Body of pancreas (tissue), 4 donors: ENCODE data around the gene DOCK4. TPM values are rescaled to one million over a fixed set of nuclear protein-coding genes. Genes with fewer than 3 reads are reported as not detected.

ENCODE experiments used
- ATAC-seq: fragments of 150-250 bp; one replicate; pipeline ENCODE4 v1.9.1; 2016
- DNase-seq, 4 donors: peaks; one replicate each; pipeline ENCODE4 v3.0.0-alpha.2; 2019
- H3K27ac ChIP-seq, 4 donors: fragments of 200-600 bp; sonication (generic); 1 replicate in 3 of 4; 2 replicates in 1 of 4; pipeline versions ENCODE4 v1.5.1 to v1.6.1; 2016 to 2019; ENCODE audit warnings: mild to moderate bottlenecking in 1 of 4, mixed read lengths in 1 of 4, moderate library complexity in 1 of 4
- H3K27me3 ChIP-seq, 2 donors: fragments of 200-600 bp; sonication (generic); one replicate each; pipeline ENCODE4 v1.6.0; 2016; ENCODE audit warnings: mild to moderate bottlenecking in 1 of 2
- H3K36me3 ChIP-seq, 2 donors: fragments of 200-600 bp; sonication (generic); replicated peaks in 1 of 2; 2 replicates each; pipeline ENCODE4 v1.5.1; 2016; ENCODE audit warnings: low read depth in 2 of 2; ENCODE audit not compliant: insufficient read depth in 1 of 2
- H3K4me1 ChIP-seq: fragments of 200-600 bp; sonication (generic); one replicate; pipeline ENCODE4 v1.6.0; 2016
- H3K4me3 ChIP-seq, 2 donors: fragments of 200-600 bp; sonication (generic); 1 replicate in 1 of 2; 2 replicates in 1 of 2; pipeline ENCODE4 v1.5.1; 2016 to 2019
- H3K9me3 ChIP-seq, 3 donors: fragments of 200-600 bp; sonication (generic); 1 replicate in 2 of 3; 2 replicates in 1 of 3; pipeline ENCODE4 v1.5.1; 2016
- POLR2A ChIP-seq, 3 donors: fragments of 450-650 bp; IDR thresholded peaks; one replicate each; pipeline ENCODE4 v1.6.1; 2016; ENCODE audit warnings: antibody characterized with exemption in 3 of 3, mild to moderate bottlenecking in 2 of 3
- WGBS, 2 donors: methylation state at CpG; one replicate each; pipeline ENCODE4 v1.1.5; 2017; 5-methylcytosine and 5-hydroxymethylcytosine counted together
- intact Hi-C: fragments of 100-400 bp; cut with DNase I; formaldehyde crosslinking; loops from one replicate; pipeline ENCODE4 v1.15.1; 2023
- total RNA-seq, 2 donors: library from RNA; depleted of rRNA; stranded (reverse); fragments of >200 nt; gene quantifications; one replicate each; pipeline ENCODE4 v1.1.0, GENCODE V29; 2016
- TF ChIP-seq, protein P1 (sequence below), 7 experiments: fragments of 450-650 bp in 4 of 7; fragments of 200-600 bp in 3 of 7; sonication (generic) in 3 of 7; IDR thresholded peaks; one replicate each; pipeline ENCODE4 v1.5.1; 2016 to 2019; ENCODE audit warnings: antibody characterized with exemption in 7 of 7

DOCK4 gene
- total RNA-seq, 2 donors from 2014 or later = 24.9 to 34.6 TPM

DNA sequence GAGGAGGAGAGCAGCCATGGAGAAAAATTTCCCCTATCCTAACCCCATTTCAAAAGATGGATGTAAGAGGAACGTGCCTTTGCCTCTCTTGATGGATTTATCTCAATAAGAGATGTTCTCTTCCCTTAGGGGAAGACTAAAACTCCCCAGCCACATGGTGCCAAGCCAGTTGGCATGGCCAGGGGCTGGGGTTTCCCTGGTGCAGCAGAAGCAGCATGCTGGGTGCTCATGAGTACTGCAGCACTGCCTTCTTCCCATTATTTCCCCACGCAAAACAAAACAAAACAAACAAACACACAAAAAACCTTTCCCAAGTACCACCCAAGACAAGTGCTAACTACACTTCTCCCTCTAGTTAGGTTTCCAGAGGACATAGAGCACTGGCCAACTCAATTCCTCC, 97.2 kb downstream of the DOCK4 start:
- ATAC-seq (no peak), DNase-seq (no peak)
- Histone ChIP-seq H3K4me1 (peaks cover 23% of the 10 kb centered on the region), H3K36me3 (no peaks in the 10 kb centered on the region), H3K27ac (no peak overlapping the region), H3K4me3 (no peak overlapping the region), H3K27me3 (no peaks in the 10 kb centered on the region), H3K9me3 (no peaks in the 10 kb centered on the region)
- intact Hi-C loops = no loop called here
- 68 to 72% methylated on average over 2 of the region's 2 CpGs for WGBS, 2 donors
- TF ChIP-seq, protein P1, sequence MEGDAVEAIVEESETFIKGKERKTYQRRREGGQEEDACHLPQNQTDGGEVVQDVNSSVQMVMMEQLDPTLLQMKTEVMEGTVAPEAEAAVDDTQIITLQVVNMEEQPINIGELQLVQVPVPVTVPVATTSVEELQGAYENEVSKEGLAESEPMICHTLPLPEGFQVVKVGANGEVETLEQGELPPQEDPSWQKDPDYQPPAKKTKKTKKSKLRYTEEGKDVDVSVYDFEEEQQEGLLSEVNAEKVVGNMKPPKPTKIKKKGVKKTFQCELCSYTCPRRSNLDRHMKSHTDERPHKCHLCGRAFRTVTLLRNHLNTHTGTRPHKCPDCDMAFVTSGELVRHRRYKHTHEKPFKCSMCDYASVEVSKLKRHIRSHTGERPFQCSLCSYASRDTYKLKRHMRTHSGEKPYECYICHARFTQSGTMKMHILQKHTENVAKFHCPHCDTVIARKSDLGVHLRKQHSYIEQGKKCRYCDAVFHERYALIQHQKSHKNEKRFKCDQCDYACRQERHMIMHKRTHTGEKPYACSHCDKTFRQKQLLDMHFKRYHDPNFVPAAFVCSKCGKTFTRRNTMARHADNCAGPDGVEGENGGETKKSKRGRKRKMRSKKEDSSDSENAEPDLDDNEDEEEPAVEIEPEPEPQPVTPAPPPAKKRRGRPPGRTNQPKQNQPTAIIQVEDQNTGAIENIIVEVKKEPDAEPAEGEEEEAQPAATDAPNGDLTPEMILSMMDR (IDR thresholded peaks at IDR 0.05) = no peak
- no peak for TF ChIP-seq POLR2A (IDR thresholded peaks at IDR 0.05)

DNA sequence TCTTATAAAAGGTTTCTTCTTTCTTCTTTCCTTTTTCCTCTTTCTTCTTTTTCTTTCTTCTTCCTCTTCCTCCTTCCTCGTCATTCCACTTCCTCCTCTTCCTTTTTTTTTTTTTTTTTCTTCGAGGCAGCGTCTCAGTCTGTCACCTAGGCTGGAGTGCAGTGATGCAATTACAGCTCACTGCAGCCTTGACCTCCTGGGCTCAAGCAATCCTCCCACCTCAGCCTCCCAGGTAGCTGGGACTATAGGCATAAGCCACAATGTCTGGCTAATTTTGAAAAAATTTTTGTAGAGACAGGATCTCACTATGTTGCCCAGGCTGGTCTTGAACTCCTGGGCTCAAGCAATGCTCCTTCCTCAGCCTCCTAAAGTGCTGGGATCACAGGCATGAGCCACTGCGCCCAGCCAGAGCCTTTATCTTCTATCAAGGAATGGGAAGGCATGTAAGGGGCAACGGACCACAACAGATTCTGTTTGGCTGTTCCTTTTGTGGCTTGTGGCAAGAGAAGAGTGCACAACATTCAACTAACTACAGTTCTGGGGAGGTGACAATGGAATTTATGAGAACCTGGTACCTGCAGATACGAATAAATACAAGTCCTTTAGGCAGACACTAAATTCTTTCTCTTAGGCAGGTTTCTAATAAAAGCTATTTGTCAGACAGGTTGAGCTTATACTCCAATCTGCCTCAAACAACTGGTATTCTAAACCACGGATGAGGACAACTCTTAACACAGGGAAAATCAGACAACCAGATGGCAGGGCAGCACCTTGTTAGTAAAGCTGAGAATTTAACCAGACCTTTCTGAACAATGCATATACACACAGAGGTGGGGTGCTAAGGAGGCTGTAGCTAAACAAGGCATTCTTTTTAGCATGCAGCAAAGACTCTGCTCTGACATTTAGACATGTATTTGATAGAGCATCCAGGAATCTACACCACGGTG, 100.3 kb downstream of the DOCK4 start:
- Histone ChIP-seq H3K27ac (no peak overlapping the region), H3K27me3 (no peaks in the 10 kb centered on the region), H3K36me3 (no peaks in the 10 kb centered on the region), H3K4me1 (peaks cover 13% of the 10 kb centered on the region), H3K9me3 (no peaks in the 10 kb centered on the region), H3K4me3 (no peak overlapping the region)
- DNase-seq (no peak), ATAC-seq (no peak)
- intact Hi-C loops = no loop called here
- WGBS, 2 donors = 59 to 84% methylated on average over 8 of the region's 8 CpGs
- TF ChIP-seq, protein P1 (IDR thresholded peaks at IDR 0.05) = no peak
- no peak for TF ChIP-seq POLR2A (IDR thresholded peaks at IDR 0.05)

DNA sequence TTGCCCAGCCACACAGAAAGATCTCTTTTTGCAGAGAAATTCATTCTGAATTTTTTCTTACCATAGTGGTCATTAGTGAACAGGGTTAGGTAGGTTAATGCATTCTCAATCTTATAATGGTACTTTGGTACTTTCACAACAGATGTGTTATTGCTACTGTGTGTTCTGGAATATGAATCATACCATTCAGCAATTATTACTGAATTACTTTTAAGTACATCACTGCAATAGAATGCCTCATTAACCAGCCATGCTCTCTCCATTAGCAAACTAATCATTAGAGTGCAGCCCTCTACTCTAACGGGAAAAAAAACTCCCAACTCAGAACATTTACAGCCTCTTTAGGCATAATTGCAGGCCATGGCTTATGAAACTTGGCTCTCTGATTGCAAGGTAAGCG, 102.1 kb downstream of the DOCK4 start:
- Histone ChIP-seq H3K27me3 (no peaks in the 10 kb centered on the region), H3K4me1 (peaks cover 9% of the 10 kb centered on the region), H3K27ac (no peak overlapping the region), H3K9me3 (no peaks in the 10 kb centered on the region), H3K4me3 (no peak overlapping the region), H3K36me3 (no peaks in the 10 kb centered on the region)
- intact Hi-C loops = no loop called here
- TF ChIP-seq POLR2A (IDR thresholded peaks at IDR 0.05) = no peak
- TF ChIP-seq, protein P1 (IDR thresholded peaks at IDR 0.05) = no peak
- DNase-seq = no peak
- no peak for ATAC-seq
- 87 to 95% methylated on average over 2 of the region's 2 CpGs for WGBS, 2 donors

DNA sequence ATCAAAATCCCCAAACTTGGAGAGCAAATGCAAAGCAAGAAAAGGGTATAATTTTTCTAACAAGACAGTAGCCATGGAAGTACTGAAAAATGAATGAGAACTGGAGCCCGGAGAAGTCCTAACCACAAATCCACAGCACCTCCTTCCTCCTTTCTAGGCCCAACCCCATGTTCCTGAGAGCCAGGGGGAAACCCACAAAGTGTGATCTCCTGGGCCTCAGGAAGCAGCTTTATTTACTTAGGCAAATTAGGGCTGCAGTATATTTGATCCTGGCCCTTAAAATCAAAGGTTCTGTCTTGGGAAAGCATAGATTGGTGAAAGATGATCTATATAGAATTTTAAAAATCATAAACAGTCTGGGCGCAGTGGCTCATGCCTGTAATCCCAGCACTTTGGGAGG, 103.0 kb downstream of the DOCK4 start:
- DNase-seq (no peak), ATAC-seq (no peak)
- H3K4me1 ChIP-seq = peaks cover under 1% of the 10 kb centered on the region
- WGBS, 2 donors = 90 to 92% methylated on average over 2 of the region's 2 CpGs
- no peaks in the 10 kb centered on the region for H3K36me3 ChIP-seq
- no peaks in the 10 kb centered on the region for H3K27me3 ChIP-seq
- TF ChIP-seq, protein P1 (IDR thresholded peaks at IDR 0.05) = no peak
- TF ChIP-seq POLR2A (IDR thresholded peaks at IDR 0.05) = no peak
- intact Hi-C loops = no loop called here
- H3K4me3 ChIP-seq = no peak overlapping the region
- H3K9me3 ChIP-seq = no peaks in the 10 kb centered on the region
- no peak overlapping the region for H3K27ac ChIP-seq
